Vagina (tissue), 2 donors: ENCODE data around the gene FRMPD4.

Experiments
- POLR2A ChIP-seq, 2 donors: fragments of 450-650 bp; IDR thresholded peaks; one replicate each; pipeline ENCODE4 v1.6.1; 2017; ENCODE audit warnings: antibody characterized with exemption in 2 of 2, mild to moderate bottlenecking in 2 of 2, moderate library complexity in 2 of 2
- TF ChIP-seq, protein P1 (sequence below), 3 experiments: fragments of 450-650 bp in 2 of 3; fragments of 200-600 bp in 1 of 3; sonication (generic) in 1 of 3; IDR thresholded peaks; one replicate each; pipeline ENCODE4 v1.5.1; 2017 to 2019; ENCODE audit warnings: antibody characterized with exemption in 3 of 3, mild to moderate bottlenecking in 2 of 3, moderate library complexity in 2 of 3

DNA sequence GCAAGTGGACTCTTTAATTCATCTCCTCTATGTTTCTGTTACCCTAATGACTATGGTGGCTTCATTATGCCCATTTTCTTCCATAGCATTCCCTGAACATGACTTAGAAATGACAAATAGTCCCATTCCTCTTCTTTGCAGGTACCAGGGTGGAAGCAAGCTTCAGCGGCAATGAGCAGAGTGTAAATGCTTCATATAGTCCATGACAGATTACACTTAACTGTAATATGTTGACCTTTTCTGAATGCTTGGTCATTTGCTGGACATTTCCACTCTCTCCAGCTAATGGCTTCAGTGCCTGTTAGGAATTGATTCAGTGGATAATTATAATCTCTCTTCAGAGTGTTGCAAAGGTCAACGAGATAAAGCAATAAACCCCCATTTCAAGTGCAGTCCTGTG, 523.2 kb downstream of the FRMPD4 start:
- TF ChIP-seq, protein P1, sequence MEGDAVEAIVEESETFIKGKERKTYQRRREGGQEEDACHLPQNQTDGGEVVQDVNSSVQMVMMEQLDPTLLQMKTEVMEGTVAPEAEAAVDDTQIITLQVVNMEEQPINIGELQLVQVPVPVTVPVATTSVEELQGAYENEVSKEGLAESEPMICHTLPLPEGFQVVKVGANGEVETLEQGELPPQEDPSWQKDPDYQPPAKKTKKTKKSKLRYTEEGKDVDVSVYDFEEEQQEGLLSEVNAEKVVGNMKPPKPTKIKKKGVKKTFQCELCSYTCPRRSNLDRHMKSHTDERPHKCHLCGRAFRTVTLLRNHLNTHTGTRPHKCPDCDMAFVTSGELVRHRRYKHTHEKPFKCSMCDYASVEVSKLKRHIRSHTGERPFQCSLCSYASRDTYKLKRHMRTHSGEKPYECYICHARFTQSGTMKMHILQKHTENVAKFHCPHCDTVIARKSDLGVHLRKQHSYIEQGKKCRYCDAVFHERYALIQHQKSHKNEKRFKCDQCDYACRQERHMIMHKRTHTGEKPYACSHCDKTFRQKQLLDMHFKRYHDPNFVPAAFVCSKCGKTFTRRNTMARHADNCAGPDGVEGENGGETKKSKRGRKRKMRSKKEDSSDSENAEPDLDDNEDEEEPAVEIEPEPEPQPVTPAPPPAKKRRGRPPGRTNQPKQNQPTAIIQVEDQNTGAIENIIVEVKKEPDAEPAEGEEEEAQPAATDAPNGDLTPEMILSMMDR (IDR thresholded peaks at IDR 0.05) = no peak
- TF ChIP-seq POLR2A (IDR thresholded peaks at IDR 0.05) = no peak
